Panc1 (cell line): ENCODE measurements around the gene UPK3B.
"Not testable (repeated sequence)": the region's sequence is repeated elsewhere in the genome, so short reads cannot be mapped to it uniquely, and the experiment has no call there.

Source experiments
- POLR2AphosphoS5 ChIP-seq: IDR thresholded peaks from 2 replicates; pipeline ENCODE4 v1.6.1; 2012; ENCODE audit warnings: mild to moderate bottlenecking, low read depth, low read length, moderate library complexity
- TF ChIP-seq, protein P1 (sequence below): fragments of 450-650 bp; IDR thresholded peaks from 2 replicates; pipeline ENCODE4 v1.5.1; 2017; ENCODE audit warnings: mild to moderate bottlenecking

DNA sequence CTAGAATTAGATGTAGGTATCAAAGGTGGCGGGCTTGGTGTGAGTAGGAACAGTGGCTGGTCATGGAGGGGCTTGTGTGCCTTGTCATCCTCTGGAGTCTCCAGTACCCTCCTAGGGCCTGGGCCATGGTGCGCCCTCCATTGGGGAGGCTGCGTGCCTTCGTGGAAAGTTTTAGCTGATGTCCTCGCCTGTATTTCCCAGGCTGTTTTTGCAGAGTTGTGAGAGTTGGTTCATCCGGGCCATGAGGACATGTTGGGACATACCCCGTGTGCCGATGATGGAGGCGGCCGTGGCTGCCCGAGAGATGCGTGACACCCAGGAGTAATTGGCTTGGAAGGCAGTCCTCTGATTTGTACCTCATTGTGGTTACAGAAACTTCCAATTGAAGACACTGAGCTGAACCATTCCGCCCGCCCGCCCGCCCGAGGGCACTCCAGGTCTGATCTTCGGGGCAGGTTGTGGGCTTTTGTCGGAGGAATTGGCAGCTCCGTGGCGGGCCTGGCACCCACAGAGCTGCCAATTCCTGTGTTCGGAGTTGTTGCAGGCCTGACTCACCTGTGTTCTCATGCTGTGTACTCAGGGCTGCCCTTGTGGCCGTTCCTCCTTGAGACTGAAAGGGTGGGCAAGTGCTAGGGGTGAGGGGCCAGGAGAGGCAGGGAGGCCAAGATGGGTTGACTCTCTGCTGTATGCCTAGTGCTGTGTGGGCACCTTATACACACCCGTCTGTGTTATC lies 33.4 kb upstream of the UPK3B start:
- TF ChIP-seq, protein P1, sequence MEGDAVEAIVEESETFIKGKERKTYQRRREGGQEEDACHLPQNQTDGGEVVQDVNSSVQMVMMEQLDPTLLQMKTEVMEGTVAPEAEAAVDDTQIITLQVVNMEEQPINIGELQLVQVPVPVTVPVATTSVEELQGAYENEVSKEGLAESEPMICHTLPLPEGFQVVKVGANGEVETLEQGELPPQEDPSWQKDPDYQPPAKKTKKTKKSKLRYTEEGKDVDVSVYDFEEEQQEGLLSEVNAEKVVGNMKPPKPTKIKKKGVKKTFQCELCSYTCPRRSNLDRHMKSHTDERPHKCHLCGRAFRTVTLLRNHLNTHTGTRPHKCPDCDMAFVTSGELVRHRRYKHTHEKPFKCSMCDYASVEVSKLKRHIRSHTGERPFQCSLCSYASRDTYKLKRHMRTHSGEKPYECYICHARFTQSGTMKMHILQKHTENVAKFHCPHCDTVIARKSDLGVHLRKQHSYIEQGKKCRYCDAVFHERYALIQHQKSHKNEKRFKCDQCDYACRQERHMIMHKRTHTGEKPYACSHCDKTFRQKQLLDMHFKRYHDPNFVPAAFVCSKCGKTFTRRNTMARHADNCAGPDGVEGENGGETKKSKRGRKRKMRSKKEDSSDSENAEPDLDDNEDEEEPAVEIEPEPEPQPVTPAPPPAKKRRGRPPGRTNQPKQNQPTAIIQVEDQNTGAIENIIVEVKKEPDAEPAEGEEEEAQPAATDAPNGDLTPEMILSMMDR, result not testable (repeated sequence)
- TF ChIP-seq POLR2AphosphoS5, result not testable (repeated sequence)
